PC-3 (cell line): ENCODE measurements around the gene PPRC1. TPM values are rescaled to one million over a fixed set of nuclear protein-coding genes. Genes with fewer than 3 reads are reported as not detected.
A peak's percentile ranks its signal among the peaks of the same experiment; 100 is the strongest.

Experiments
- ATAC-seq: fragments of 200-7000 bp; cut with Tn5 transposase; 2 replicates; pipeline ENCODE4 v1.9.1; 2020; ENCODE audit warnings: mild to moderate bottlenecking, moderate library complexity
- BruUV-seq: library from RNA; stranded (reverse); fragments of 400-500 nt; replicated peaks from 2 replicates; lab custom pipeline; 2021; lab: Mats Ljungman, UMichigan
- CTCF ChIA-PET: fragments of 300-600 bp; sonication (Branson Sonifier 250); formaldehyde crosslinking; loops from one replicate; lab custom pipeline; 2022; ENCODE audit warnings: antibody characterized with exemption; lab: Charles Lee
- POLR2A ChIA-PET: fragments of 300-600 bp; sonication (Branson Sonifier 250); formaldehyde crosslinking; loops from one replicate; lab custom pipeline; 2022; ENCODE audit warnings: antibody characterized with exemption; ENCODE audit not compliant: unreplicated experiment; lab: Charles Lee
- DNase-seq: peaks from one replicate; pipeline ENCODE4 v3.0.0-alpha.2; 2015
- H2AFZ ChIP-seq: fragments of 300-600 bp; sonication (generic); 2 replicates; pipeline ENCODE4 v1.6.0; 2016; ENCODE audit warnings: antibody characterized with exemption, low read length
- H3F3A ChIP-seq: fragments of 300-600 bp; sonication (generic); one replicate; pipeline ENCODE4 v1.6.0; 2017; ENCODE audit warnings: antibody characterized with exemption, low read length, control low read depth, mild to moderate bottlenecking; ENCODE audit not compliant: unreplicated experiment
- H3K27ac ChIP-seq: fragments of 300-600 bp; sonication (generic); 2 replicates; pipeline ENCODE4 v1.5.1; 2016; ENCODE audit warnings: mild to moderate bottlenecking, low read length
- H3K27me3 ChIP-seq: fragments of 300-600 bp; sonication (generic); 2 replicates; pipeline ENCODE4 v1.6.1; 2016; ENCODE audit warnings: low read length, mixed read lengths
- H3K36me3 ChIP-seq: fragments of 300-600 bp; sonication (generic); 2 replicates; pipeline ENCODE4 v1.6.1; 2016; ENCODE audit warnings: low read depth, mixed run types, low read length, mixed read lengths
- H3K4me1 ChIP-seq: fragments of 300-600 bp; sonication (generic); 2 replicates; pipeline ENCODE4 v1.5.1; 2016; ENCODE audit warnings: low read length; ENCODE audit not compliant: insufficient read depth
- H3K4me2 ChIP-seq: fragments of 300-600 bp; sonication (generic); 2 replicates; pipeline ENCODE4 v1.6.0; 2016; ENCODE audit warnings: low read length
- H3K4me3 ChIP-seq: fragments of 300-600 bp; sonication (generic); 2 replicates; pipeline ENCODE4 v1.5.1; 2016; ENCODE audit warnings: mild to moderate bottlenecking, low read length, mixed read lengths
- H3K79me2 ChIP-seq: fragments of 300-600 bp; sonication (generic); 2 replicates; pipeline ENCODE4 v1.6.1; 2017; ENCODE audit warnings: low read length, mixed read lengths
- H3K9ac ChIP-seq: fragments of 300-600 bp; sonication (generic); 2 replicates; pipeline ENCODE4 v1.6.0; 2016; ENCODE audit warnings: mild to moderate bottlenecking, low read length
- H3K9me2 ChIP-seq: fragments of 300-600 bp; sonication (generic); replicated peaks from 2 replicates; pipeline ENCODE4 v1.6.1; 2016; ENCODE audit warnings: mixed run types, low read length, mixed read lengths
- H3K9me3 ChIP-seq: fragments of 300-600 bp; sonication (generic); 2 replicates; pipeline ENCODE4 v1.6.1; 2016; ENCODE audit warnings: low read length, mixed read lengths
- H4K20me1 ChIP-seq: fragments of 300-600 bp; sonication (generic); 2 replicates; pipeline ENCODE4 v1.6.1; 2016; ENCODE audit warnings: low read length, mixed read lengths
- CTCF ChIP-seq: fragments of 300-600 bp; sonication (generic); conservative IDR thresholded peaks from 2 replicates; pipeline ENCODE4 v1.5.1; 2017; ENCODE audit warnings: antibody characterized with exemption, low read depth, mild to moderate bottlenecking, low read length
- EZH2 ChIP-seq: fragments of 300-600 bp; sonication (generic); IDR thresholded peaks from one replicate; pipeline ENCODE4 v1.6.1; 2017; ENCODE audit warnings: antibody characterized with exemption, mild to moderate bottlenecking, low read length; ENCODE audit not compliant: unreplicated experiment
- EZH2phosphoT487 ChIP-seq: fragments of 300-600 bp; sonication (generic); IDR thresholded peaks from 2 replicates; pipeline ENCODE4 v1.6.1; 2018; ENCODE audit warnings: mild to moderate bottlenecking, antibody characterized with exemption, low read length, borderline replicate concordance
- intact Hi-C: fragments of 100-400 bp; cut with micrococcal nuclease; formaldehyde crosslinking; loops from 2 replicates; pipeline ENCODE4 v1.9.0; 2023
- total RNA-seq: library from RNA; depleted of rRNA; stranded (reverse); fragments of >200 nt; gene quantifications from 2 replicates; pipeline ENCODE4 v1.2.3, GENCODE V29; 2014

Gene PPRC1
- total RNA-seq, 1 experiment from 2014 or later, result 27.6 TPM

DNA sequence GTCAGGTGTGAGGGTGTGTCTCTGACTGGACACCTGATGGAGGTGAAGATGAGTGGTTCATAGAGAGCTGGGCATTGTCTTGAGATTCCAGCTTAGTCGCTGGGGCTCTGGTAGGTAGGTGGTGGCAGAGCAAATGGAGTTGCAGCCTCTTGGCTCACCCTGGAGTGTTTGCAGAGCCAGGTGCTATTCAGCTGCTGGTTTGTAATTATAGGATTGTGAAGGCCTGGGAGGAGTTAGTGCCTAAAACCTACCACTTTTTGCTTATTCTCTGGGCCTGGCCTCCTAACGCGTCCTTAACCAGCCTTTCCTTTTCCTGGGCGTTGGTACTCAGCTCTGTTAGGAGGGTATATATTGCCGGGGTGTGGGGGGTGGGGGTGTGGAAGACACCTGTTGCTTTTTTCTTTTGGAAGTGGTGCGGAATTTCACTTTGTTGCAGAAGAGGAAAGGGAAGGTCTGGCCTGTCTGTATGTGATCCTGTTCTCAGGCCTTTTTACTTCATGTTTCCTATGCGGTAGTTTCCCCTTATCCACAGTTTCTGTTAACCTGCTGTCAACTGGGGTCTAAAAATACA, 3.2 kb downstream of the PPRC1 start:
- intact Hi-C loops, result no loop called here
- H3K27me3 ChIP-seq, result no peaks in the 10 kb centered on the region
- H2AFZ ChIP-seq, result no peak overlapping the region
- no peak overlapping the region for H3K27ac ChIP-seq
- H3K9ac ChIP-seq, result no peak overlapping the region
- POLR2A ChIA-PET, result no interaction called here
- H3K9me3 ChIP-seq, result no peaks in the 10 kb centered on the region
- no peaks in the 10 kb centered on the region for H3K9me2 ChIP-seq
- CTCF ChIA-PET, result no interaction called here
- peak overlapping the region; percentile 37; the same call in 1 of the 2 replicates for H3K4me3 ChIP-seq
- TF ChIP-seq EZH2phosphoT487, result no peak
- no peak for TF ChIP-seq EZH2
- TF ChIP-seq CTCF, result no peak
- DNase-seq (no peak), ATAC-seq (no peak)
- peaks cover 58% of the 10 kb centered on the region for H4K20me1 ChIP-seq
- H3K4me1 ChIP-seq, result peaks cover 21% of the 10 kb centered on the region
- BruUV-seq, result no TSS peak
- peaks cover 82% of the 10 kb centered on the region for H3K79me2 ChIP-seq
- H3K36me3 ChIP-seq, result peaks cover 44% of the 10 kb centered on the region
- H3K4me2 ChIP-seq, result peak overlapping the region; percentile 54
- H3F3A ChIP-seq, result no peaks in the 10 kb centered on the region

DNA sequence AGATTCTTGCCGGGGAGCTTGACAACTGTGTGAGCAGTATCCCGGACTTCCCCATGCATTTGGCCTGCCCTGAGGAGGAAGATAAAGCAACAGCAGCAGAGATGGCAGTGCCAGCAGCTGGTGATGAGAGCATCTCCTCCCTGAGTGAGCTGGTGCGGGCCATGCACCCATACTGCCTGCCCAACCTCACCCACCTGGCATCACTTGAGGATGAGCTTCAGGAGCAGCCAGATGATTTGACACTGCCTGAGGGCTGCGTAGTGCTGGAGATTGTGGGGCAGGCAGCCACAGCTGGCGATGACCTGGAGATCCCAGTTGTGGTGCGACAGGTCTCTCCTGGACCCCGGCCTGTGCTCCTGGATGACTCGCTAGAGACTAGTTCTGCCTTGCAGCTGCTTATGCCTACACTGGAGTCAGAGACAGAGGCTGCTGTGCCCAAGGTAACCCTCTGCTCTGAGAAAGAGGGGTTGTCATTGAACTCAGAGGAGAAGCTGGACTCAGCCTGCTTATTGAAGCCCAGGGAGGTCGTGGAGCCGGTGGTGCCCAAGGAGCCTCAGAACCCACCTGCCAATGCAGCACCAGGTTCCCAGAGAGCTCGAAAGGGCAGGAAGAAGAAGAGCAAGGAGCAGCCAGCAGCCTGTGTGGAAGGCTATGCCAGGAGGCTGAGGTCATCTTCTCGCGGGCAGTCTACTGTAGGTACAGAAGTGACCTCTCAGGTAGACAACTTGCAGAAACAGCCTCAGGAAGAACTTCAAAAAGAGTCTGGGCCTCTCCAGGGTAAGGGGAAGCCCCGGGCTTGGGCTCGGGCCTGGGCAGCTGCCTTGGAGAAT, 6.7 kb downstream of the PPRC1 start:
- H3K4me1 ChIP-seq, result peaks cover 7% of the 10 kb centered on the region
- H3K36me3 ChIP-seq, result peaks cover 63% of the 10 kb centered on the region
- no peaks in the 10 kb centered on the region for H3K27me3 ChIP-seq
- H3K79me2 ChIP-seq, result peaks cover 75% of the 10 kb centered on the region
- H4K20me1 ChIP-seq, result peaks cover 60% of the 10 kb centered on the region
- ChIA-PET POLR2A (no interaction called here), CTCF (no interaction called here)
- no peak for DNase-seq
- ATAC-seq, result no peak
- H3K4me2 ChIP-seq, result no peak overlapping the region
- TF ChIP-seq EZH2phosphoT487, result no peak
- no peak for TF ChIP-seq CTCF
- no peak for TF ChIP-seq EZH2
- H3K9ac ChIP-seq, result no peak overlapping the region
- no TSS peak for BruUV-seq
- H3K9me2 ChIP-seq, result no peaks in the 10 kb centered on the region
- no peak overlapping the region for H3K27ac ChIP-seq
- intact Hi-C loops, result no loop called here
- no peak overlapping the region for H2AFZ ChIP-seq
- H3K4me3 ChIP-seq, result no peak overlapping the region
- H3F3A ChIP-seq, result no peaks in the 10 kb centered on the region
- H3K9me3 ChIP-seq, result no peaks in the 10 kb centered on the region

- H2AFZ ChIP-seq, result no peak overlapping the region
- no peaks in the 10 kb centered on the region for H3F3A ChIP-seq
- H3K4me3 ChIP-seq, result no peak overlapping the region
- H3K36me3 ChIP-seq, result peaks cover 62% of the 10 kb centered on the region
- no peak overlapping the region for H3K9ac ChIP-seq
- POLR2A ChIA-PET, result no interaction called here
- no peak overlapping the region for H3K4me2 ChIP-seq
- ATAC-seq, result no peak
- no peak overlapping the region for H3K27ac ChIP-seq
- no peak for DNase-seq
- H3K79me2 ChIP-seq, result peaks cover 68% of the 10 kb centered on the region
- TF ChIP-seq EZH2phosphoT487 (no peak), EZH2 (no peak), CTCF (no peak)
- CTCF ChIA-PET, result no interaction called here
- H3K9me2 ChIP-seq, result no peaks in the 10 kb centered on the region
- intact Hi-C loops, result no loop called here
- H3K4me1 ChIP-seq, result no peaks in the 10 kb centered on the region
- H4K20me1 ChIP-seq, result peaks cover 53% of the 10 kb centered on the region
- no peaks in the 10 kb centered on the region for H3K9me3 ChIP-seq
- no peaks in the 10 kb centered on the region for H3K27me3 ChIP-seq
- no TSS peak for BruUV-seq
Measured at GRCh38 chr10:102140218-102140617, 7.4 kb downstream of the PPRC1 start.
